SK-N-SH treated with all-trans-retinoic acid at 6 μM for 48 hours (cell line): ENCODE results near the gene MRPS6.

ENCODE experiments used
- ATAC-seq: fragments of 200-7000 bp; cut with Tn5 transposase; 3 replicates; pipeline ENCODE4 v1.9.1; 2020; ENCODE audit warnings: mild to moderate bottlenecking, moderate library complexity
- ARNTL ChIP-seq: fragments of 450-650 bp; formaldehyde crosslinking; IDR thresholded peaks from 2 replicates; pipeline ENCODE4 v1.5.0; 2020; ENCODE audit warnings: low read depth, mild to moderate bottlenecking, moderate library complexity, borderline replicate concordance
- BACH2 ChIP-seq: fragments of 250-450 bp; sonication (Bioruptor Pico); IDR thresholded peaks from 2 replicates; pipeline ENCODE4 v1.9.0; 2021; ENCODE audit warnings: mild to moderate bottlenecking, borderline replicate concordance
- CREB5 ChIP-seq: fragments of 250-450 bp; sonication (Bioruptor Pico); IDR thresholded peaks from 2 replicates; pipeline ENCODE4 v1.5.1; 2020; ENCODE audit warnings: low read depth, mild to moderate bottlenecking, moderate library complexity
- CSDC2 ChIP-seq: fragments of 250-450 bp; sonication (Bioruptor Pico); IDR thresholded peaks from 2 replicates; pipeline ENCODE4 v1.5.0; 2020; ENCODE audit warnings: mild to moderate bottlenecking, moderate library complexity
- ESRRG ChIP-seq: fragments of 250-450 bp; sonication (Bioruptor Pico); IDR thresholded peaks from 2 replicates; pipeline ENCODE4 v1.6.1; 2021; ENCODE audit warnings: mild to moderate bottlenecking
- GLIS3 ChIP-seq: fragments of 250-450 bp; sonication (Bioruptor Pico); IDR thresholded peaks from 2 replicates; pipeline ENCODE4 v1.5.0; 2020; ENCODE audit warnings: mild to moderate bottlenecking, moderate library complexity
- OSR1 ChIP-seq: fragments of 250-450 bp; sonication (Bioruptor Pico); IDR thresholded peaks from 2 replicates; pipeline ENCODE4 v1.8.0; 2022; ENCODE audit warnings: moderate library complexity, mild to moderate bottlenecking, inconsistent platforms
- PATZ1 ChIP-seq: fragments of 250-450 bp; sonication (Bioruptor Pico); IDR thresholded peaks from 2 replicates; pipeline ENCODE4 v1.8.0; 2020; ENCODE audit warnings: mild to moderate bottlenecking, moderate library complexity, borderline replicate concordance
- PPARA ChIP-seq: fragments of 250-450 bp; sonication (Bioruptor Pico); IDR thresholded peaks from 2 replicates; pipeline ENCODE4 v1.5.0; 2020; ENCODE audit warnings: mild to moderate bottlenecking, borderline replicate concordance
- RARB ChIP-seq: fragments of 250-450 bp; sonication (Bioruptor Pico); IDR thresholded peaks from 2 replicates; pipeline ENCODE4 v1.8.0; 2021; ENCODE audit warnings: mild to moderate bottlenecking, moderate library complexity
- SNAI2 ChIP-seq: fragments of 250-450 bp; sonication (Bioruptor Pico); IDR thresholded peaks from 2 replicates; pipeline ENCODE4 v1.5.0; 2020; ENCODE audit warnings: mild to moderate bottlenecking, moderate library complexity
- TCF4 ChIP-seq: fragments of 250-450 bp; sonication (Bioruptor Pico); IDR thresholded peaks from 2 replicates; pipeline ENCODE4 v1.8.0; 2021; ENCODE audit warnings: mild to moderate bottlenecking, moderate library complexity, borderline replicate concordance
- TOX ChIP-seq: fragments of 250-450 bp; sonication (Bioruptor Pico); IDR thresholded peaks from 2 replicates; pipeline ENCODE4 v1.8.0; 2021; ENCODE audit warnings: mild to moderate bottlenecking, moderate library complexity, borderline replicate concordance
- TSHZ2 ChIP-seq: fragments of 250-450 bp; sonication (Bioruptor Pico); IDR thresholded peaks from 2 replicates; pipeline ENCODE4 v1.5.0; 2020; ENCODE audit warnings: mild to moderate bottlenecking, moderate library complexity
- ZC3H10 ChIP-seq: fragments of 250-450 bp; sonication (Bioruptor Pico); IDR thresholded peaks from 2 replicates; pipeline ENCODE4 v1.5.1; 2021; ENCODE audit warnings: mild to moderate bottlenecking, moderate library complexity
- ZFP3 ChIP-seq: fragments of 250-450 bp; sonication (Bioruptor Pico); IDR thresholded peaks from 2 replicates; pipeline ENCODE4 v1.5.0; 2020; ENCODE audit warnings: mild to moderate bottlenecking, moderate library complexity
- ZFP30 ChIP-seq: fragments of 450-650 bp; formaldehyde crosslinking; IDR thresholded peaks from 2 replicates; pipeline ENCODE4 v1.5.0; 2022; ENCODE audit warnings: mild to moderate bottlenecking, moderate library complexity
- ZNF565 ChIP-seq: fragments of 450-650 bp; formaldehyde crosslinking; conservative IDR thresholded peaks from 2 replicates; pipeline ENCODE4 v1.5.0; 2020; ENCODE audit warnings: low read depth, mild to moderate bottlenecking, moderate library complexity
- ZNF8 ChIP-seq: fragments of 450-650 bp; formaldehyde crosslinking; IDR thresholded peaks from 2 replicates; pipeline ENCODE4 v1.5.0; 2020; ENCODE audit warnings: mild to moderate bottlenecking, moderate library complexity

Gene MRPS6

GRCh38 chr21:34183331-34183928, 110.1 kb downstream of the MRPS6 start:
- no peak for TF ChIP-seq CREB5 (CRISPR knock-in tag)
- TF ChIP-seq ZNF8, result no peak
- no peak for TF ChIP-seq OSR1
- ATAC-seq, result no peak

- TF ChIP-seq ZFP3 (CRISPR knock-in tag), result no peak
- no peak for ATAC-seq
Measured at GRCh38 chr21:34184232-34184631, 110.9 kb downstream of the MRPS6 start.

- TF ChIP-seq TCF4 (CRISPR knock-in tag) (no peak), ZNF565 (no peak), RARB (CRISPR knock-in tag) (no peak), TOX (CRISPR knock-in tag) (no peak), ZC3H10 (CRISPR knock-in tag) (no peak), BACH2 (CRISPR knock-in tag) (no peak), ARNTL (CRISPR knock-in tag) (no peak), CREB5 (CRISPR knock-in tag) (no peak)
- TF ChIP-seq, all 23 proteins: peak for 0
- ATAC-seq, result no peak
Measured at GRCh38 chr21:34185026-34185750, 111.8 kb downstream of the MRPS6 start.

- TF ChIP-seq TCF4 (CRISPR knock-in tag) (no peak), ARNTL (CRISPR knock-in tag) (no peak), ZNF565 (no peak), ZFP30 (CRISPR knock-in tag) (no peak), ZFP3 (CRISPR knock-in tag) (no peak), PATZ1 (CRISPR knock-in tag) (no peak), PPARA (CRISPR knock-in tag) (no peak), CSDC2 (CRISPR knock-in tag) (no peak), ESRRG (CRISPR knock-in tag) (no peak)
- TF ChIP-seq, all 23 proteins: peak for 0
- ATAC-seq, result no peak
Measured at GRCh38 chr21:34186109-34186719, 112.8 kb downstream of the MRPS6 start.

- ATAC-seq, result peak; percentile 40; the same call in 2 of the 3 replicates
- TF ChIP-seq ZC3H10 (CRISPR knock-in tag) (no peak), PATZ1 (CRISPR knock-in tag) (no peak), TSHZ2 (CRISPR knock-in tag) (no peak), GLIS3 (CRISPR knock-in tag) (no peak), BACH2 (CRISPR knock-in tag) (no peak), ZFP3 (CRISPR knock-in tag) (no peak), RARB (CRISPR knock-in tag) (no peak), CREB5 (CRISPR knock-in tag) (no peak), SNAI2 (CRISPR knock-in tag) (no peak), ESRRG (CRISPR knock-in tag) (no peak), ZNF8 (no peak), PPARA (CRISPR knock-in tag) (no peak)
Measured at GRCh38 chr21:34187935-34188334, 114.6 kb downstream of the MRPS6 start.
